Retinal pigment epithelial cell (primary cell): ENCODE results near the gene PODN.

Source experiments
- DNase-seq: peaks from one replicate; pipeline ENCODE4 v3.0.0-alpha.2; 2010; ENCODE audit warnings: low read depth
- H3K4me3 ChIP-seq: 2 replicates; pipeline ENCODE4 v1.5.1; 2011; ENCODE audit warnings: mild to moderate bottlenecking, low read length, control low read depth, moderate library complexity
- CTCF ChIP-seq: conservative IDR thresholded peaks from 2 replicates; pipeline ENCODE4 v1.5.1; 2011; ENCODE audit warnings: low read depth, low read length, control low read depth, inconsistent platforms

PODN gene

GRCh38 chr1:53083636-53084588 lies 21.9 kb downstream of the PODN start:
- TF ChIP-seq CTCF, result no peak
- H3K4me3 ChIP-seq, result no peak overlapping the region
- no peak for DNase-seq

- H3K4me3 ChIP-seq, result no peak overlapping the region
- TF ChIP-seq CTCF, result no peak
- no peak for DNase-seq
These were observed 22.6 kb downstream of the PODN start for GRCh38 chr1:53084589-53084971.

- no peak overlapping the region for H3K4me3 ChIP-seq
- DNase-seq, result no peak
- no peak for TF ChIP-seq CTCF
These were observed 23.4 kb downstream of the PODN start for GRCh38 chr1:53085405-53085804.

GRCh38 chr1:53086491-53087070 lies 24.6 kb downstream of the PODN start:
- TF ChIP-seq CTCF, result no peak
- no peak for DNase-seq
- H3K4me3 ChIP-seq, result no peak overlapping the region

GRCh38 chr1:53087332-53088285 lies 25.6 kb downstream of the PODN start:
- no peak for DNase-seq
- no peak overlapping the region for H3K4me3 ChIP-seq
- TF ChIP-seq CTCF, result no peak

- DNase-seq, result no peak
- H3K4me3 ChIP-seq, result no peak overlapping the region
- no peak for TF ChIP-seq CTCF
These were observed 26.7 kb downstream of the PODN start for GRCh38 chr1:53088616-53089300.
